ENCODE measurements around the gene CYB5R3. TPM values are rescaled to one million over a fixed set of nuclear protein-coding genes. Genes with fewer than 3 reads are reported as not detected.

Gene CYB5R3
- polyA plus RNA-seq, 1 donor = 156 TPM

DNA sequence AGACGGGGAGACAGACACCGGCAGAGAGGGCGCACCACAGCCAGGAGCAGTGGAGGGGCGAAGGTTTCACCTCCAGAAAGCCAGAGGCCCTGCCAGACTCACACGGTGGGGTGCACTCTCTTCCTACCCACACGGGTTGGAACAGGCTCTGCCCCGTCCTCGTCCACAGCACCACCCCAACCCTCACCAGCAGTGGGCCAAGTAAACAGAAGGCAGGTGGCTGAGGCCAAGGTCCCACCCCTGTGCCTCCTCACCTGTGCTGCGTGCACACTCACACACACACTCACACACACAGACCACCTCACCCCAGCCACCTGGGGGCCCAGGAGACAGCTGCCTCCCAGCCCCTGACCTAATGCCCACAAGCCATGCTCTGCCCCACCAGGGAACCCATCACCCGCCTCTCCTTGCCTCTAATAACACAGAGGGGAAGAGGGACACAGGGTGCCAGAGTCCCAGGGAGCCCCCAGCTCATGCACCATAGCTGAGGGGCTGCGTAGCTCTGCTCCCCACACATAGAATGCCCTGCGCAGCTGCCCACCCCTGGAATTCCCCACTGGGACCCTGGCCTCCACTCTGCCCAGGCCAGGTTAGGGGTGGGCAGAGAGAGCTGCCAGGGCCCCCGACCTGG, 3.1 kb downstream of the CYB5R3 start:
- no peak for DNase-seq (ENCODE audit: low read depth)

DNA sequence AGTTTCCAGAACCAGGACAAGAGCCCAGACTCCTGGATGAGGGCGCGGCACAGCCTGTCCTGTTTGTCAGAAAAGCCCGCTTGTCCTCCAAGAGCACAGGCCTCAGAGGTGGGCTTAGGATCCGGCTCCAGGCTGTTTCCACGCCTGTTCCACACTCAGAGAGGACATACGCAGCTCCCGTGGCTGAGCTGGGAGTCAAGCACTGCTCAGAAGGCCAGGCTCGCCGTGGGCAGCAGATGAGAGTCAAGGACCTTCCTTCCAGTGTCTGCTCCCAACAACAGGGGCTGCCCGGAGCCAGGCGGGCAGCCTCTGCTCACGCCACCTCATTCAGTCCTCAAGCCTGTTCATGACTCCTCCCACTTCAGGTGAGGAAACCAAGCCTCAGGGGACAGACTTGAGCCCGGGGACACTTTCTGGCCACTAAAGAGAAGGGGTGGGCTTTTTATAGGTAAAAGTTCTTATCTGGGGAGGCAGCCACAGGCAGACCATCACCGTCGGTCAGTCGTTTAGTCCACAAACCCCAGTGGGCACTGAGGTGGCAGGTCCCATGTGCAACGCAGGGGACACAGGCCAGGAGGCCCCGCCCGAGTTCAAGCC, 3.8 kb downstream of the CYB5R3 start:
- no peak for DNase-seq (ENCODE audit: low read depth)

DNA sequence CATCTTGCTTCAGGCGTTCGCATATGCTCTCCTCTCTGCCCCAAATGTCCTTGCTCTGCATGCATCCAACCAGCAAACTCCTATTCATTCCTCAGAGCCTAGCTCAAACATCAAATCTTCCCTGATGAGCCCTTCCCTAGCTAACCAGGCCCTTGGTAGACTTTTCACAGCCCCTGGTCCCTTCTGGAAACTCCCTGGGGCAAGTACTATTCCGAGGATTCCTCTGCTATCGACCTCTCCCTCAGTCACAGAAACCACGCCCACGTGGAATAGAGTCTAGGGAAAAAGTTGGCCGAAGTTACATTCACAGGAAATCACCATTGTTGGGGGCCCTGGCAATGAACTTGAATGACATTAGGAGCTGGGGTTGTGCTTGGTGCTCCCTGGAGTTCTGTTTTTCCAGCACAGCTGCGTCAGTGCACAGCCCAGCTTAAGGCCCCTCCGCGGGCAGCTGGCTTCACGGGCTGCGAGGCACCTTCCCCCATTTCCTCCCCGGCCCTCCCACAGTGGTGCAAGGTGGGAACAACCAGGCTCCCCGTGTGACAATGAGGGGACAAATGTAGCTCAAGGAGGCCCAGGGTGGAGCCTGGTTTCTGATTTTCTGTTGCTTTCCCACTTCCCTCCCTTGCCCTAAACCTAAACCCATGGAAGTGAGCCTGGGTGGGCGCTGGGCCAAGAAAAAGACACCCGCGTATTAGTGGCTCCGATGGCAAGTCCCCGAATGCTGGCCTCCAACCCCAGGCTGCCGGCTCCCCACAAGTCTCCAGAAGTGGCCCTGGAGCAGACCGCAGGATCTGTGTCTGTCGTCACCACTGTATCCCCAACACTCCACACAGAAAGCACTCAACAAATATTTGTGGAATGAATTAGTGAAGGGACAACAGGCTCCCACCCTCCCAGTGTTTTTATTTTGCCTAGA, 4.5 kb downstream of the CYB5R3 start:
- DNase-seq (ENCODE audit: low read depth) = no peak

DNA sequence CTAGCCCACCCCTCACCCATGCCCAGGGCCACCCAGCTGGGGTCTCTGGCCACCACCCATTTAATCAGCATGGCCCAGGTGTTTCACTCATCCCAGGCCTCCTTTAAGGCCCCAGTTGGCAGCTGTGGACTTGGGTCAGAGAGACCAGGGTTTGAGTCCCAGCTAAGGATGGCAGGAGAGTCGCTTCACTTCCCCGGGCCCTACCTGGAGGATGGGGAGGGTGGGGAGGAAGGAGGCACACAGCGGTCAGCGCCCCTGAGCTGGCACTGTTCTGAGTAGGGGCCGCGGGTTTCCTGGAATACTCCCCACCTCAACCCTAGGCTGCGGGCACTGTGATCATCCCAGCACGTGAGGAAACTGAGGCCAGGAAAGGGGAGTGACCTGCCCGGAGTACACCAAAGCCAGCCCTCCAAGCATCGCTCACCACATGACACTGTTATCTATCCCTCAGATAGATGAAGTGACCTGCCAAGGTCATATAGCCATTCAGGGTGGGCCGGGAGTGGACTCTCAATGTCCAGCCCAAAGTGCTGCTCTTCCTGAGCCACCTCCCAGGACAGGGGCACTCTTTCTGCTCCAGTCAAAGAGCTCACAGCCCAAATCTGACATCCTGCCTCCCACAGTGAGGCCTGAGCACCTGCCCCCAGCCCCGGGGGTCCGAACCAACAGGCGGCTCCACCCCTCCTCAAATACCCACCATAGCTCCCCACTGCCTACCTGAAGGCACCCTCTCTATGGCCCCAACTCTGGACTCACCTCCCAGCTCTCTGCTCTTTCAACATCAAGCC, 5.4 kb downstream of the CYB5R3 start:
- no peak for DNase-seq (ENCODE audit: low read depth)

DNA sequence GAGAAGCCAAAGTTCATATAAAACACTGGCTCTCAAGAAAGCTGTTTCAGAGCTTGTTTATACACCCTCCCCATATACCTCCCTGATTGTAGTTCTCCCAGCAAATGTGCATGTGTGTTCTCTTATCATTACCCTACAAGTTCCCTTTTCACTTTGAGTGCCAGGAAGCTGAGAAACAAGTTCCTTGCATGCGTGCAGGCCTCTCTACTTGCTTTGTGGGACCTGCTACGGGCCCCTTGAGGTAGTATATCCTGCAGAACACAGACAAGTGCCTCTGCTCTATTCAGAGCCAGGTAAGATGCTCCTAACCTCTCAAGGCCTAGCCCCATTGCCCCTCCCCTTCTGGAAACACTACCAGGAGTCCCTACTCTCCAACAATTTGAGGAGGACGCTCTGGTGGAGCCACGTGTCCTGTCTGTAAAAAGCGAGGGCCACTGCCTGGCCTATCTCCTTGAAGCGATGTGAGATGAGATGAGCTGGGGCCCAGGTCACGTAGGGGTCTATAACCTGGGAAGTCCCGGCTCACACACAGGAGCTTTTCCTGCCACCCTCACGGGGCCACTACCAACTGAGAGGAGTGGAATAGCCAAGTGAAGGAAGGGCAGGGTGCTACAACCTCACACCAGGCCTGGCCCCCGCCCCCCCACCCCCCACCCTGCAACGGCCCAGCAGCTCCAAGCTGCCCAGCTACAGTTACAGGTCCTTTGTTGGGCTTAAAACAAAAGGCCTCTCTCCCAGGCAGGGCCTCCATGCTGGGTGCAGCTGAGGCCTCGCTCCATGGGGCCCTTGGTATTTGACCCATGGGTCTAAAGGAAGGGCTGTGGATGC, 6.2 kb downstream of the CYB5R3 start:
- no peak for DNase-seq (ENCODE audit: low read depth)

DNA sequence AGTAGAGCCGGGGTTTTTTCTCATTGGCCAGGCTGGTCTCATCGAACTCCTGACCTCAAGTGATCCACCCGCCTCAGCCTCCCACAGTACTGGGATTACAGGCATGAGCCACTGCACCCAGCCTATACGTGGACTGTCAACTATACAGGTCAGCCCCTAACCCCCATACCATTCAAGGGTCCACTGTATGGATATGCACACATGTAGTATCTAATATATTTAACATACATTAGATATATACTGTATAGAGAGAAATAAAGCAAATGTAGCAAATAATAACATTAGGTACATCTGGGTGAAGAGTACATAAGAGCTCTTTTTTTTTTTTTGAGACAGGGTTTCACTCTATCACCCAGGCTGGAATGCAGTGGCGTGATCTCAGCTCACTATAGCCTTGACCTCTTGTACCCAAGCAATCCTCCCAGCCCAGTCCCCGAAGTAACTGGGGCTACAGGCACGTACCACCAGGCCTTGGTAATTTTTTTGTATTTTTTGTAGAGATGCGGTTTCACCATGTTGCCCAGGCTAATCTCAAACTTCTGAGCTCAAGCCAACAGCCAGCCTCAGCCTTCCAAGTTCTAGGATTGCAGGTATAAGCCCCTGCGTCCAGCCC, 7.3 kb downstream of the CYB5R3 start:
- DNase-seq (ENCODE audit: low read depth) = no peak

DNA sequence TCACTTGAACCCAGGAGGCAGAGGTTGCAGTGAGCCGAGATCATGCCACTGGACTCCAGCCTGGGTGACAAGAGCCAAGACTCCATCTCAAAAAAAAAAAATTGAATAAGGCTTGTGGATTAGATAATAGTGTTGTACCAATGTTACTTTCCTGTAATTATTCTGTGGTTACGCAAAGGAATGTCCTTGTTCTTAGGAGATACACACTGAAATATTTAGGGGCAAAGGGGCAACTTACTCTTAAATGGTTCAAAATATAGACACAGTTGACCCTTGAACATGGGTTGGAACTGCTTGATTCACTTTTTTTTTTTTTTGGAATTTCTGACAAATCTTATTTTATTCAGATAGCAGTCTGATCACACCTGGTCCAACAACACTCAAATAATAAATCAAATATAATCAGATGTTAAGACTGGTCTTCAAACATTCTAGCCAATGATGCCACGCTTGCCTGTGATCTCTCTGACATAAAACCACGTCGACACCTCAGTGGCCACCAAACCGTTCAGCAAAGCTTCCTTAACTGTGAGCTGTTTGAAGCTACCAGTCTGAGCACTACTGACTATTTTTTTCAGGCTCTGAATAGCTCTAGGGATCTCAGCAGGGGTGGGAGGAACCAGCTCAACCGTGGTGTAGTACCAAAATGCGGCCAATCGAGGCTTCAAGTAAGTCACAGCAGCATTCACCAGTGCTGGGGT, 9.5 kb downstream of the CYB5R3 start:
- DNase-seq (ENCODE audit: low read depth) = no peak

DNA sequence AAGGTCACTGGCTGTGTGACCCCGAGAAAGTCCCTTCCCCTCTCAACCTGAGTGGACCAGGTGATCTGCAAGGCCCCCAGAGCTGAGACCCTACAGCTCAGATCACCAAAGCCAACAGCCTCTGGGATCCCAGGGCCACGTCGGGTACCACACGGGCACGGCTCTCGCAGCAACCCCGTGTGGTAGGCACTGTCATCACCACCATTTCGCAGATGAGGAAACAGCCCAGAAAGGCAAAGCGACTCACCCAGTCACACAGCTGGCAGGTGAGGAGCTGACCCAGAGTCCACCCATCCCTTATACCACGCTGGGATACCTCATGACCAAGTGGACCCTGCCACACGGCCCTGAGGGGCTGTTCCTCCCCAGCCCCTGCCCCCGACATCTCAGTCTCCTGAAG, 11.6 kb downstream of the CYB5R3 start:
- no peak for DNase-seq (ENCODE audit: low read depth)

DNA sequence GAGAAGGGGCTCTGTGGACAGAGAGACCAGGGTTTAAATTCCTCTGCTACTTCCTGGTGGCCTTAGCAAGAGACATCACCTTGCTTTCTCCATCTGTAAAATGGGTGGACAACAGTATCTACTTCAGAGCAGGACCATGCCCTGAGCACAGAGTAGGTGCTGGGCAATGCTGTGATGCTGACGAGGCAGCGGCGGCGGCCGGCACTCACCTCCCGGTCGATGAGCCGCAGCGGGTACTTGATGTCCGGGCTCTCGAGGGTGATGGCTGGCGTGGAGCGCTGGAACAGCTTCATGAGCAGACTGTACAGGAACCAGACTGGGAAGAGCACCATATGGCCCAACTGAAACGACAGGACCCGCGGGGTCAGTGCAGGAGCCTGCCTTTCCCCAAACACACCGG, 12.7 kb downstream of the CYB5R3 start:
- no peak for DNase-seq (ENCODE audit: low read depth)

DNA sequence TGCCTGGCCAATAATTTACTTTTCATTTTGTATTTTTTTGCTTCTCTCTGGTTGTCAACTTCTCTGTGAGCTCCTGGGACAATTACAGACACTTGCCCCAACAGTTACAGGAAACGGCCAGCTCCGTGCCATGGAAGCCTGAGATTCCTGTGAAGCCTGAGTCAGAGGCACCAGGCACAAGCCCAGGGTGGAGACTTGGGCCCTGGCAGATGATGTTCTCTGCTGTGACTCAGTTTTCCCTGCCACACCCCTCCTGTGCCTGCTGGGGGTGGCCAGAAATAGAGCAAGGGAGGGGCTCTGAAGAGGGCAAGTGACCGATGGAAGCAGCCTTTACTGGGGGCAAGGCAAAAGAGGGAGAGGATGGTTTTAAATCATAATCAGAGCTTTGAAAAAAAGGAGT, 13.7 kb downstream of the CYB5R3 start:
- DNase-seq (ENCODE audit: low read depth) = no peak

DNA sequence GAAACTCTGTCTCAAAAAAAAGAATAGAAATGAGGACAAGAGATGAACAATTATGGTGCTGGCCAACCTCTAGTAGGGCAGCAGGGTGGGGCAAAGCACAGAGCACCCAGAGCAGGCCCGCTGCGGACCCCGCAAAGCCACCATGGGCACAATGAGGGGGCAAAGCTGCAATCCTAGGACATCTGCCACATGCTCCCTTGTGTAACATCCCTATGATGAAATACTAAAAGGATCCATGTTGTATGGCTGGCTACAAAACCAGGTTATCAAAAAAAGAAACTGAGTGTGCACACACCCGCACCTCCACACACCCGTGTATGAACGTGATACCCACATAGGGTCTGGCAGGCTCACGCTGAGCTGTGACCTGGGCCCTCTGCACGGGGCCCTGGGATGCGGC, 16.2 kb downstream of the CYB5R3 start:
- DNase-seq (ENCODE audit: low read depth) = no peak

DNA sequence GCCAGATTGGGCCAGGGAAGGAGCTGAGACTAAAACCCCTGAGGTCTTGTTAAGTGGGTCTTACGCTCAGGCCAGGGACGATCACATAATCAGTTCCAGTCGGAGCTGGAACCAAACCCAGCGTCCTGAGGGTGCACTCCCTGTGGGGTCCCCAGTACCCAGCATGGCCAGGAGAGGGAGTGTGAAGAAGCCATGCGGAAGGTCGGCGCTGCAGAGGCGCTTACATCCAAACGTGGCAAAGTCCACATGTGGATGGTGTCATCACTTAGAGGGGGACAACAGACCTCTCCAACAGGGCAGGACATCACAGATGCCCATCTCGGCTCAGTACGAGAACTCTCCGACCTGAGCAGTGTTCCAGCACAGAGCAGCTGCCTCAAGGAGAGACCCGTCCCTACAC, 17.1 kb downstream of the CYB5R3 start:
- DNase-seq (ENCODE audit: low read depth) = no peak

DNA sequence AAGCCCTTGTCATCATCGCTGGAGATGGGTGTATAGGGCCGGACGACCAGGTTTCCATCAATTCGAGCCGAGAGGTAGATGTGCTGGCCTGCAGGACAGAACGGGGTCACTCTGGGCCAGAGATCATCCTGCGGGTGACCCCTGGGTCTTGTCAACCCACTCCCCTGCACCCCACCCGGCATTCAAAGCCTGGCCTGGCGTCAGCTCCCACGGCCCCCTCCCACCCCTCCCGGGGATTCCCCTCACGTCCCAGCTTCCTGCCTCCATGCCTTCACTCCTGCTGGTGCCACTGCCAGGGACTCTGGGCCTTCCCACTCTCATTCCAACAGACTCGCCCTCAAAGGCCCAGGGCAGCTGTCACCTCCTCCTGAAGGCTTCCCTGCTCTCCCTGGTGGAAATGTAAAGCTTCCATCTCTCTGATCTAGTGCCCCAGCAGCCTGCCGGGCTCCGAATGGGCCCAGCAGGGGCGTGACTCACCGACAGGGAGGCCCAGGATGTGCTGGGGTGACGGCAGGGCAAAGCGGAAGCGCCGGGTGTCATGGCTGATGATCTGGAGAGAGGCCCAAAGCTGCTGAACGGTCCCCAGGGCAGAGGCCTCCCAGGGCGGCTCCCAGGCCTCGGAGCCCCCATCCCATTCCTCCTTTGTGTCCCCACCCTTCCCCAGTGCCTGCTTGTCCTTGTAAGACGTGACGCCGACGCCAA, 18.1 kb downstream of the CYB5R3 start:
- no peak for DNase-seq (ENCODE audit: low read depth)

DNA sequence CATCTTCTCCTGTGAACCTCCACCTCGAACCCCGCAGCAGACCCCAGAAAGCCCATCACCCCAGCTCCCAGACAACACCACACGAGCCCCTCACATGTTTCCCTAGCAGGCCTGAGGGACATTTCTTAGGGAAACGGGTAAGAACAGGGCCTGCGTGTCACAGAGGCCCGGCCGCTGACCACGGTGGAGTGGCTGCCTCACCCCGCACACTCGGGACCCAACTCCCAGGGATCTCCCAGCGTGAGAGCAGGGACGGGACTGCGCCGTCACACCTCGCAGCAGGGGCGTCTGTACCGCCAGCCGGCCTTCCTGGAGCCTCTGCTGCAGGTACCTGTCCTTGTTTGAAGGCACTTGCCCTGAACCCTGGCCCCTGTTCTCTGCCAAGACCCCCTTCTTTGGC, 19.0 kb downstream of the CYB5R3 start:
- no peak for DNase-seq (ENCODE audit: low read depth)

DNA sequence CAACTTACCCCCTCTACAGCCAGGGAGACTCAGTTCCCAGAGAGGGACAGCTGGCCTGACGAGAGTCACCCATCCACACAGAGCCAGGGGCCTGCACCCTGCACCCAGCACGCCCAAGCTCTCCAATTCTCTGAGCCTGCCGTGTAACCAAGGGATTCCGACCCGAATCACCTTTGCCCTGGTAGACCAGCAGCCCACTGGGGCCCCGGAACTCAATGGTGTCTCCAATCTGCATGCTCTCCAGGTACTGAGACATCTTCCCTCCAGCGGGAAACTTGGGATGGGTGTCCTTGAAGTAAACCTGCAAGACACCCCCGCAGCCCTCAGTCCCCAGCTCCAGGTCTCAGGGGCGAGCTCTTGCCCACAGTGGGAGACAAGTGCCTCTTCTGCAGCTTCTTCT, 21.2 kb downstream of the CYB5R3 start:
- DNase-seq (ENCODE audit: low read depth) = no peak

DNA sequence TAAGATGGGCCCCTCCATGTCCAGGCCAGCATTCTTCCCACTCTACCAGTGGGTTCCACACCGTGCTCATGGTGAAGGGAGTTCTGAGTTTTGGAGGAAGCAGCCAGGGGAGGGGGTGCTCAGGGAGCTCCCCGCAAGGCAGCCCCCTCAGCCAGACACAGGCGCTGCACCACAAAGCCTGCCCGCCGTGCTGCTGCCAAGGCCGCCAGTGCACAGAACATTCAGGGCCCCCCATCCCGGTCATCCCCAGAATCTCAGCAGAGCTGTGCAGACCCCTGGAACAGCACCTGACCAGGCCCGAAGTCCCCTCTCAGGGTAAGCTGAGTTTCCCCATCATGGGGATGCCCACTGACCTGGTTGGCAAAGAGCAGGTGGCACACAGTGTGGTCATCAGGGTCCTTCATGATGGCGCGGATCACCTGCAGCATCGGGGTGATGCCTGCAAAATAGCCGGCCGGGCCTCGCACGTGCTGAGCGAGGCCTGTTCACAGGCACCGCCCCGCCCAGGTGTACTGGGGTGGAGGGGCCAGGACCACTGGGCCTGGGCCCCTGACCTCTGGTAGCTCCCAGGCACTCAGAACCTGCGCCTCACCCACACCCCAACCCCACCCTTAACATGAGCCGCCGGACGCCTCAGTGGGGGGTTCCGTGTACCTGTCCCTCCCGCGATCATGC, 22.1 kb downstream of the CYB5R3 start:
- no peak for DNase-seq (ENCODE audit: low read depth)

DNA sequence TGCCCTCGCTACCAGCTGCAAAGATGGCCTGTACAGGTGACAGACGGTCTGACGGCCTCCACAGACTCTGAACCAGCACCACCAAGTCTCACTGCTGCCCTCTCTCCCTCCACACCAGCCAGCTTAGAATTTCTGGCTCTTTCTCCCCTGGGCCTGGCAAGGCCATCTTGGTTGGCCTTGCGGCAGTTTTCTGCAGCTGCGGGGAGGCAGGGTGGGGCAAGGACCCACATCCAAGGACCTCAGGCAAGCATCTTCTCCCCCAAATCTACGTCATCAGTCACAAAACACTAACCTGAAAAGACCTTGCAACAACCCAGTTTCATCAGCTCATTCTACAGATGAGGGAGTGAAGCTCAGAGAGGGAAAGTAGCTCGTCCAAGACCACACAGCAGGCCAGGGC, 22.8 kb downstream of the CYB5R3 start:
- no peak for DNase-seq (ENCODE audit: low read depth)

DNA sequence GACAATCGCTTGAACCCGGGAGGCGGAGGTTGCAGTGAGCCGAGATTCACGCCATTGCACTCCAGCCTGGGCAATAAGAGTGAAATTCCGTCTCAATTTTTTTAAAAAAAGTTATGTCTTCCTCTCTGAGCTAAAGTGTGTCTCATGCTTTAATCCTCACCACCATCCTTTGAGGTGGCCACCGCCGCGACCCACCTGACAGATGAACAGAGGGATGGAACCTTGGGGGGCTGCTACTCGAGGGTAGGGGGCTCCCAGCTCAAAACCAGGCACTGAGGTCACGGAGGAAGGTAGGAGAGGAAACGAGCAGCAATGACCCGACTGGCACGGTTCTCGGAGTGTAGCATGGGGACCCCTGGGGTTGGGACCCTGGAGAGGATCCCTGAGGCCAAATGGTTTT, 23.8 kb downstream of the CYB5R3 start:
- DNase-seq (ENCODE audit: low read depth) = no peak

DNA sequence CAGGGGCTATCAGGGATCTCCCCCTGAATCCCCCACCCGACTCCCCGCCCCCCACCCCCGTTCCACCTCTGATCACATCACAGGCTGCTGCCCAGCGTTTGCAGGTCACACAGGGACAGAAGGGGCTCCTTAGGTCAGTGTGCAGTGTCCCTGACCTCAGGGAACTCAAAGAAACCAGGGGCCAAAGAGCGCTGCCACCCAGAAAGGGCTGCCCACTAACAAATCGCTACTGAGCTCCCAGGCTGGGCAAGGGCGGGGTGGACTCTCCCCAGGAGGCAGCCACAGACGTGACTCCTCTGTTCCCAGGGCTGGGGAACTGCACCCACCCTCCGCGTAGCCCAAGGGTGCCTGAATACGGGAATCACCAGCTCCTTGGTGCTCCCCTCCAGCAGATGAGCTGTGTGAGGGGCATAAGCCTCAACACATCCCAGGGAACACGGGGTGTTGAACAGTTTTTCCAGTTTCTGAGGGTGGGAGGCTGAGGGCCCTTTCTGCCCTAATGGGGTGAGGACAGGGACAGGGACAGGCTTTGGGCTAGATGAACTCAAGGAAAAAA, 24.6 kb downstream of the CYB5R3 start:
- no peak for DNase-seq (ENCODE audit: low read depth)
